GM18951 (cell line): ENCODE data around the gene STK10.

ENCODE experiments used
- POLR2A ChIP-seq: IDR thresholded peaks from 4 replicates; pipeline ENCODE4 v1.6.1; 2011; ENCODE audit warnings: mild to moderate bottlenecking; ENCODE audit not compliant: insufficient read length, insufficient read depth; ENCODE audit errors: extremely low read depth
- in situ Hi-C: fragments of 300-500 bp; cut with MboI; formaldehyde crosslinking; loops from one replicate; pipeline ENCODE4 v1.12.0; 2022; ENCODE audit warnings: low sequenced_read_pairs, mixed read lengths, inconsistent platforms; ENCODE audit not compliant: unreplicated experiment

STK10 gene

DNA sequence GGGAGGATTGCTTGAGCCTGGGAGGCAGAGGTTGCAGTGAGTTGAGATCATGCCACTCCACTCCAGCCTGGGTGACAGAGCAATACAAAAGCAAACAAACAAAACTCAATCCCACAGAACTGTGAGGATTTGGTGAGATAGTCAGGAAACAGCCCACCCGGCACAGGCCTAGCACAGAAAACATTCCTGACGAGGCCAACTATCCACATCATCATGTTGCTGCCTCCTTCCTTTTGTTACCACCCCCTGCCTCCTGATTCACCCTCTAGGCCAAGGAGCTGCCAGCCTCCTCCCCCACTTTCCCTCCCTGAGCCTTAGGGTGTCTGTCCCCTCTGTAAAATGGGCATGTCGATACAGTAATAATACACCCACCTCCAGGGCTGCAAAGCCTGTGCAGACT, 39.0 kb downstream of the STK10 start:
- in situ Hi-C loops: no loop called here
- TF ChIP-seq POLR2A: no peak

GRCh38 chr5:172148381-172148780, 39.6 kb downstream of the STK10 start:
- in situ Hi-C loops: no loop called here
- no peak for TF ChIP-seq POLR2A

GRCh38 chr5:172147857-172148256, 40.2 kb downstream of the STK10 start:
- in situ Hi-C loops: no loop called here

GRCh38 chr5:172146748-172147092, 41.3 kb downstream of the STK10 start:
- in situ Hi-C loops: no loop called here
- TF ChIP-seq POLR2A: no peak

More at GRCh38 chr5:172147857-172148256, 40.2 kb downstream of the STK10 start:
- TF ChIP-seq POLR2A: no peak

- TF ChIP-seq POLR2A: no peak
- in situ Hi-C loops: no loop called here
Measured at GRCh38 chr5:172145870-172146747, 41.9 kb downstream of the STK10 start.

DNA sequence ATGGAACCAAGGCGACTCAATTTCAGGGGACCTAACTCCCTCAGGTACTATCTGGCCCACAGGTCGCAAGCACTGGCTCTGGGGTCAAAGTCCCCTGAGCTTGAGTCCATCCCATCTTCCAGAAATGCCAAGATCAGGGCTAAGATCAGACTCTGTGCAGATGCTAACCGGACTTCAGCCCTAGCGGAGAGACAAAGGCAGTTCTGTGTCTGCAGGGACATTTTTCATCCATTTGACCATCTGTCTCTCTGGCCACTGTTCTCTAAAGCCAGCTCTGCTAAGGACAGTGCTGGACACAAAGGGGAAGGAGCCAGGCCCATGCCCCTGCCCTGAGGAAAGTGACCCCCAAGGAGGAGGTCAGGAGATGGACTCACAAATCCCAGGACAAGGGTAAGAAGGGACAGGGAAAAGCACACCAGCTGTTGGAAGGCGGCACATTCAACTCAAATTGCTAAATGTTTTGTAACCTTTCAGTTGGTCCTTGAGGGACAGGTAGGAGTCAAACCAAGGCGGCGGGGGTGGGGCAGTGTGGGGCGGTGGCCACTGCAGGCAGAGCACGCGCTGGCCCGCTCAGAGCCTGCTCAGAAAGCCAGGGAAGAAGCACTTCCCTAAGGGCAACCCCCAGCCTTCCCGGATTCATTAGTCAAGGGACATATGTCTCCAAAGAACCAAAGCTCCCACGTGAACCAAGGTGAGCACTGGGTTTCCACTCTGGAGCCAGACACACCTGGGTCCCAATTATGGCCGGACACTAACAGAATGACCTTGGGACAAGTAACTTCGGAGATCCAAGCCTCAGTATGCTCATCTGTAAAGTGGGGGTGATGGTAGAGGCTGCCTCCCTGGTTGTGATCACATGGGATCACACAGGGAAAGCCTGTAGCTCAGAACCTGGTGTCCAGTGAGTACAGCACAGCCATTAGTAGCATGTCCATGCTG, 42.8 kb downstream of the STK10 start:
- in situ Hi-C loops: no loop called here
- TF ChIP-seq POLR2A: no peak

- no peak for TF ChIP-seq POLR2A
- in situ Hi-C loops: no loop called here
Measured at GRCh38 chr5:172144291-172144815, 43.7 kb downstream of the STK10 start.

DNA sequence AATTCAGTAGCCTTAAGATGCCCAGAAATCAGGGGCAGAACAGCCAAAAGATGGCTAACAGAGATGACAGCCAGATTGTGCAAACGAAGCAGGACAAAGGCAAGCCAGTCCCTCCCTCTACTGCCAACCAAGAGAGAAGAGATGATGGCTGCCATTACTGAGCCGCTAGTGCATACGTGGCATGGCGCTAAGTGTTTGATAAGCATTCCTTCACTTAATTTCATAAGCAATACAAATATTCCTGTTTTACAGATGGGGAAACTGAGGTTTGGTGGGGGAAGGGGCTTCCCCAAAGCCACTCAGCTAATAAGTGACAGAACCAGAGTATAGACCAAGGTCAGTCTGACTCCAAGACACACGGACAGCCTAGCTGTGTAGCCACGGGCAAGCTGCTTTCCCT, 44.1 kb downstream of the STK10 start:
- in situ Hi-C loops: no loop called here

GRCh38 chr5:172142709-172143215, 45.3 kb downstream of the STK10 start:
- TF ChIP-seq POLR2A: no peak
- in situ Hi-C loops: no loop called here

More for the DNA sequence above, 44.1 kb downstream of the STK10 start:
- TF ChIP-seq POLR2A: no peak

DNA sequence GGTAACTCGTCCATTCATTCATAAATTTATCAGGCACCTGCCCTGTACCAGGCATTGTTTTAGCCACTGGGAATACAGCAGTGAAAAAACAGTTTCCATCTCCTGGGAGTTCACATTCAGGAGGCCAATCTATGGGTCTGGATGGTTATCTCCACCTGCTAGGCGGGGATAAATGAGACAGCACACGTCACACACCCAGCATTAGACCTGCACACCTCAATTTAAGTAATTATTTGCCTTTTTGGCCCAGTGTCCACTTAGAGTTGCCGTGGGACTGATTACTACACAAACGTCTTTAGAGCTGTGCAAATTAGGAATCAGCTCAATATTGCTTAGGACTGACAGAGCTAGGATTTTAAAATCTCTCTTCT, 46.1 kb downstream of the STK10 start:
- in situ Hi-C loops: no loop called here
- TF ChIP-seq POLR2A: no peak

- TF ChIP-seq POLR2A: no peak
- in situ Hi-C loops: no loop called here
Measured at GRCh38 chr5:172140866-172141265, 47.2 kb downstream of the STK10 start.

DNA sequence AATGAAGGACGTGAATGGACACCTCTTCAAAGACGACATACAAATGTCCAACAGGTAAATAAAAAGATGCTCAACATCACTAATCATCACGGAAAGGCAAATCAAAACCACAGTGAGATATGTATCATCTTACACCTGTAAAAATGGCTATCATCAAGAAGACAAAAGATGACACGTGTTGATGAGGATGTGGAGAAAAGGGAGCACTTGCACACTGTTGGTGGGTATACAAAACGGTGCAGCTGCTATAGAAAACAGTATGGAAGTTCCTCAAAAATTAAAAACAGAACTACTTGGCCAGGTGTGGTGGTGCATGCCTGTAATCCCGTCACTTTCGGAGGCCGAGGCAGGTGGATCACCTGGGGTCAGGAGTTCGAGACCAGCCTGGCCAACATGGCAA, 47.9 kb downstream of the STK10 start:
- in situ Hi-C loops: no loop called here
- TF ChIP-seq POLR2A: no peak

DNA sequence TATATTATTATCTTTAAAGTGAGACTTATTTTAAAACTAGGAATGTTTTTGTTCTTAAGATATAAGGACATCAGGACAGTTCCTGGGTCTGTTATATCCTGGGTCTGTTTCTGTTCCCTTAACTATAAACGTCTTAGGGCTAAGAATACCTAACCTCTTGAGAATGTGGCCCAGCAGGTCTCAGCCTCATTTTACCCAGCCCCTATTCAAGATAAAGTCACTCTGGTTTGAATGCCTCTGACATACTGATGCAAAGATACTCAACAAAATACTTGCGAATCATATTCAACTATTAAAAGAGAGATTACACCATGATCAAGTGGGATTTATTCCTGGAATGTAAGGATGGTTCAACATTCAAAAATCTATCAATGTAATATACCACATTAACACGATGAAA, 51.0 kb downstream of the STK10 start:
- in situ Hi-C loops: no loop called here
- TF ChIP-seq POLR2A: no peak

GRCh38 chr5:172133359-172134029, 54.5 kb downstream of the STK10 start:
- TF ChIP-seq POLR2A: no peak
- in situ Hi-C loops: no loop called here
